AG10803 (cell line): Measurements from ENCODE around the gene CDC14C.

Experiments
- DNase-seq: peaks from one replicate; pipeline ENCODE4 v3.0.0; 2010; ENCODE audit warnings: low read depth
- H3K4me3 ChIP-seq: 2 replicates; pipeline ENCODE4 v1.5.1; 2011; ENCODE audit warnings: mild to moderate bottlenecking, low read length, control low read depth
- TF ChIP-seq, protein P1 (sequence below): conservative IDR thresholded peaks from 2 replicates; pipeline ENCODE4 v1.5.1; 2011; ENCODE audit warnings: mild to moderate bottlenecking, low read length, control low read depth, inconsistent platforms

Gene CDC14C

DNA sequence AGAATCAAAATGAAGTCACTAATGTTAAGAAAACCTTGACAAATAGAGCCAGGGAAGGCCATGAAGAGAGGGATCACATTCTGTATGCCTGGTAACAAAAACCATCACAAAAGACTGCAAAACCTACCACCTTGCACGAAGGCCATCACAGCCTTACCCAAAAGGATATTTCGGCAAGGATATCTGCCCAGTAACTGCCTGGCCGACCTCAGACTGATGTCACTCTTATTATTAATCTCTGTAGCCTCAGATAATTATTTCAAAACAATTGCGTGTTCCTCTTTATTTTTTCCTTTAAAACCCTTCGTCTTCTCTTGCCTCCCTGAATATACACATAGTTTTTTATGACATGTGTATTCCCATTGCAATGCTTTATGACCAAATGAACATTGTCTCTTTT lies 52.5 kb downstream of the CDC14C start:
- H3K4me3 ChIP-seq: no peak overlapping the region
- DNase-seq: no peak
- TF ChIP-seq, protein P1, sequence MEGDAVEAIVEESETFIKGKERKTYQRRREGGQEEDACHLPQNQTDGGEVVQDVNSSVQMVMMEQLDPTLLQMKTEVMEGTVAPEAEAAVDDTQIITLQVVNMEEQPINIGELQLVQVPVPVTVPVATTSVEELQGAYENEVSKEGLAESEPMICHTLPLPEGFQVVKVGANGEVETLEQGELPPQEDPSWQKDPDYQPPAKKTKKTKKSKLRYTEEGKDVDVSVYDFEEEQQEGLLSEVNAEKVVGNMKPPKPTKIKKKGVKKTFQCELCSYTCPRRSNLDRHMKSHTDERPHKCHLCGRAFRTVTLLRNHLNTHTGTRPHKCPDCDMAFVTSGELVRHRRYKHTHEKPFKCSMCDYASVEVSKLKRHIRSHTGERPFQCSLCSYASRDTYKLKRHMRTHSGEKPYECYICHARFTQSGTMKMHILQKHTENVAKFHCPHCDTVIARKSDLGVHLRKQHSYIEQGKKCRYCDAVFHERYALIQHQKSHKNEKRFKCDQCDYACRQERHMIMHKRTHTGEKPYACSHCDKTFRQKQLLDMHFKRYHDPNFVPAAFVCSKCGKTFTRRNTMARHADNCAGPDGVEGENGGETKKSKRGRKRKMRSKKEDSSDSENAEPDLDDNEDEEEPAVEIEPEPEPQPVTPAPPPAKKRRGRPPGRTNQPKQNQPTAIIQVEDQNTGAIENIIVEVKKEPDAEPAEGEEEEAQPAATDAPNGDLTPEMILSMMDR: no peak
